GM12873 (cell line): Measurements from ENCODE around the gene TAPBPL.

Experiments used
- TF ChIP-seq, protein P1 (sequence below): IDR thresholded peaks from 2 replicates; pipeline ENCODE4 v1.5.1; 2012; ENCODE audit warnings: low read depth, mild to moderate bottlenecking, moderate library complexity, low read length, control low read depth; ENCODE audit not compliant: insufficient read depth; ENCODE audit errors: missing control alignments

Gene TAPBPL

DNA sequence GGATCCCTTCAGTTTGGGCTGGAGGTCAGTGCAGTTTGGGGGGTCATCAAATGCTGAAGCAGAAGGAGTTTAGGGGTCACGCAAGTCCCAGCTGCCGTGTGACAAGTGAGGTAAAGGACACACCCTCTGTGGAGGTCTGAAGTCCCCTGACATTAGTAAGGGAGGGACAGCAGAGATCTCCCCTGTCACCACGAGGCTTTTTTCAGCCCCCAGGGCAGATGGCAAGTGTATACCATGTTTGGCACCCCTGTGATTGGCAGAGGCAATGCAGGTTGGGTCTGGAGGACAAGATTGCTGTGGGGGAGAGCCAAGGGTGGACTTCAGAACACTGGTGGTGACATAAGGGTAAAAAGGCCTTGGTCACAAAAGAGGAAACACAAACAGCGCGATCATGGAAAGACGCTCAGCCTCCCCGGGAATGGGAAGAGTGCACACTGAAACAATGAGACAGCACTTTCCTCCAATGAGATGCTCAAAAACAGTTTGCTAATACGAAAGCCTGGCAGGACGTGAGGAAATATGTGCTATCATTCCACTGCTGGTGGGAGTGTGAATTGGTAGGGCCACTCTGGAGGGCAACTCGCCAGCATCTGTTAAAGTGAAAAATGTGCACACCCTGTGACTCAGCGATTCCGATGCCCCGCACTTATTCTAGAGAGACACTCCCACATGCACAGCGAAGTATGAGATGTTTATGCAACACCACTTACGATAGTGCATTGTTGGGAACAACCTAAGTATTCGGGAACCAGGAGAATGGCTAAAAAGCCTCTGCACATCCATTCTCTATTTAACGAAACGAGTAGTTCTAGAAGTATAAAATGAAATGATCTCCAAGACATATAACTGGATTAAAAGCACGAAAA, 21.5 kb upstream of the TAPBPL start:
- TF ChIP-seq, protein P1, sequence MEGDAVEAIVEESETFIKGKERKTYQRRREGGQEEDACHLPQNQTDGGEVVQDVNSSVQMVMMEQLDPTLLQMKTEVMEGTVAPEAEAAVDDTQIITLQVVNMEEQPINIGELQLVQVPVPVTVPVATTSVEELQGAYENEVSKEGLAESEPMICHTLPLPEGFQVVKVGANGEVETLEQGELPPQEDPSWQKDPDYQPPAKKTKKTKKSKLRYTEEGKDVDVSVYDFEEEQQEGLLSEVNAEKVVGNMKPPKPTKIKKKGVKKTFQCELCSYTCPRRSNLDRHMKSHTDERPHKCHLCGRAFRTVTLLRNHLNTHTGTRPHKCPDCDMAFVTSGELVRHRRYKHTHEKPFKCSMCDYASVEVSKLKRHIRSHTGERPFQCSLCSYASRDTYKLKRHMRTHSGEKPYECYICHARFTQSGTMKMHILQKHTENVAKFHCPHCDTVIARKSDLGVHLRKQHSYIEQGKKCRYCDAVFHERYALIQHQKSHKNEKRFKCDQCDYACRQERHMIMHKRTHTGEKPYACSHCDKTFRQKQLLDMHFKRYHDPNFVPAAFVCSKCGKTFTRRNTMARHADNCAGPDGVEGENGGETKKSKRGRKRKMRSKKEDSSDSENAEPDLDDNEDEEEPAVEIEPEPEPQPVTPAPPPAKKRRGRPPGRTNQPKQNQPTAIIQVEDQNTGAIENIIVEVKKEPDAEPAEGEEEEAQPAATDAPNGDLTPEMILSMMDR: no peak

DNA sequence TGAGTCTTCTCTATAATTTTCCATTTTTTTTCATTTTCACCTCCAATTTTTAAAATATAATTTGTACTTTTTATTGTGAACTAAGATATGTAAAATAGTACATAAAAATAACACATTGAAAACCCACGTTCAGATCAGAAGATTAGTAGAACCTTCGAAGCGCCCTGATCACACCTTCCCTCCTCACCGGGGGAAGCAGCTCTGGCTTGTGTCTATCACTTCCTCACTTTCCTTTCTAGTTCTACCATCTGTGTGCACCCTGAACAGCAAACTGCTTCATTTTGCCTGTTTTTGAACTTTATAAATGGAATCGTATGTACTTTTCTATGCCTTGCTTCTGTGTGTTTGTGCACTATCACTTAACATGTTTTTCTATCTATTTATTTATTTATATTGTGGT, 18.9 kb upstream of the TAPBPL start:
- TF ChIP-seq, protein P1: no peak

- TF ChIP-seq, protein P1: no peak
Observed at GRCh38 chr12:6434205-6435140, 17.4 kb upstream of the TAPBPL start.

- TF ChIP-seq, protein P1: no peak
Observed at GRCh38 chr12:6435961-6436715, 15.7 kb upstream of the TAPBPL start.

GRCh38 chr12:6437586-6437985, 14.3 kb upstream of the TAPBPL start:
- TF ChIP-seq, protein P1: no peak

- TF ChIP-seq, protein P1: no peak
Observed at GRCh38 chr12:6438345-6438744, 13.5 kb upstream of the TAPBPL start.

DNA sequence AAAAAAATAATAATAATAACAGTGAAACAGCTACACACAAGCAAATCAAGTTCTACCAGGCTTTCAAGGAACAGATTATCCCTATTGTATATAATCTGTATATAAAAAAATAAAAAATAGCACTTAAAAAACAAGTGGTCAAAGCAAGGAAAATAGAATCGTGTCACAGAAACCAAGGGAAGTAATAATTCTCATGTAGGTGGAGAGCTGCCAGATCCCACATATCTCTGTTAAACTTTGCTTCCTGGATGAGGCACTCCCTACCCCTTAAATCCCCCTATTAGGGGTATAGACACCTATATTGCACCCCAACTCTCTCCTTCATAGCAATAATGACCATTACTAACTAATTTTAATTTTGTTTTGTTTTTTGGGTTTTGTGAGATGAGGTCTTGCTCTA, 11.5 kb upstream of the TAPBPL start:
- TF ChIP-seq, protein P1: no peak
